ENCODE measurements around the gene NANOS1.

The NANOS1 gene, protein sequence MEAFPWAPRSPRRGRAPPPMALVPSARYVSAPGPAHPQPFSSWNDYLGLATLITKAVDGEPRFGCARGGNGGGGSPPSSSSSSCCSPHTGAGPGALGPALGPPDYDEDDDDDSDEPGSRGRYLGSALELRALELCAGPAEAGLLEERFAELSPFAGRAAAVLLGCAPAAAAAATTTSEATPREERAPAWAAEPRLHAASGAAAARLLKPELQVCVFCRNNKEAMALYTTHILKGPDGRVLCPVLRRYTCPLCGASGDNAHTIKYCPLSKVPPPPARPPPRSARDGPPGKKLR

DNA sequence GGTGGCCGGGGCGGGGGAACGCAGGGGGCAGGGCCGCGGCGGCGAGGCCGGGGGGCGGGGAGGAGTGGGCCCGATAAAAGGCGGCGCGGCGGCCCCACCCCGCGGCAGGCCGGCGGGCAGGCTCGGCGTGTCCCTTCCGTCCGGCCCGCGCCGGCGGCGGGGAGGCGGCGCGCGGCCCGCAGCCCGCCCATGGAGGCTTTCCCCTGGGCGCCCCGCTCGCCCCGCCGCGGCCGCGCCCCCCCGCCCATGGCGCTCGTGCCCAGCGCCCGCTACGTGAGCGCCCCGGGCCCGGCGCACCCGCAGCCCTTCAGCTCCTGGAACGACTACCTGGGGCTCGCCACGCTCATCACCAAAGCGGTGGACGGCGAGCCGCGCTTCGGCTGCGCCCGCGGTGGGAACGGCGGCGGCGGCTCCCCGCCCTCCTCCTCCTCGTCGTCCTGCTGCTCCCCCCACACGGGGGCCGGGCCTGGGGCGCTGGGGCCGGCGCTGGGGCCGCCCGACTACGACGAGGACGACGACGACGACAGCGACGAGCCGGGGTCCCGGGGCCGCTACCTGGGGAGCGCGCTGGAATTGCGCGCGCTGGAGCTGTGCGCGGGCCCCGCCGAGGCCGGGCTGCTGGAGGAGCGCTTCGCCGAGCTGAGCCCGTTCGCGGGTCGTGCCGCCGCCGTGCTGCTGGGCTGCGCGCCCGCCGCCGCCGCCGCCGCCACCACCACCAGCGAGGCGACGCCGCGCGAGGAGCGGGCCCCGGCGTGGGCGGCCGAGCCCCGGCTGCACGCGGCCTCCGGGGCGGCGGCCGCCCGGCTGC lies at the start of gene NANOS1:
NANOS1 (plus strand) TSS at position 102 of the 808 bp plus-strand sequence; CDS start at position 190, 88 bp downstream.
- peak; percentile 19 for DNase-seq

DNA sequence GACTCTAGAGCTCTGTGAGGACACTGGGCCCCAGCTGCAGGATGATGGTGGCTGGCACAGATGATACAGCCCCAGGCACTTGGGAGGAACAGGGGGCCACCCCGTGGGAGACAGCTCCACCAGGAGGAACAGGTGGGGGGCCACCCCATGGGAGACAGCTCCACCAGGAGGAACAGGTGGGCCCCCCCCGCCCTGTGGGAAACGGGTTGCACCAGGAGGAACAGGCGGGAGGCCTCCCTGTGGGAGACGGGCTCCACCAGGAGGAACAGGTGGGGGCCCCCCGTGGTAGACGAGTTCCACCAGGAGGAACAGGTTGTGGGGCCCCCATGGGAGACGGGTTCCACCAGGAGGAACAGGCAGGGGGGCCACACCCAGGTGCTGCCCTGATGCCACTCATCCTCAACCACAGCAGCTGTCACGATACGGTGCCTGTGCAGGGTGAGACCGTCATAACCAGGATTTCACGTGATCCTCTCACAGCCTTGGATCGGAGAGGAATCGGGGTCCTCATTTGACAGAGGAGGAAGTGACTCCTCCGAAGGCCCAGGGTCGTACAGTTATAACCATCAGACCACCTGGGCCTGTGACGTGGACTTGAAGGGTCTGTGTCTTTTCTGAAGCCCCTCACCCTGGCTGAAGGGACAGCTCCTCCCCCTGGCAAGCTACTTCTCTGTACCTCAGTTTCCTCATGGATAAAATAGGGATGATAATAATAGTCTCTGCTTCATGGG lies 49.2 kb upstream of the NANOS1 start:
- DNase-seq, result no peak

DNA sequence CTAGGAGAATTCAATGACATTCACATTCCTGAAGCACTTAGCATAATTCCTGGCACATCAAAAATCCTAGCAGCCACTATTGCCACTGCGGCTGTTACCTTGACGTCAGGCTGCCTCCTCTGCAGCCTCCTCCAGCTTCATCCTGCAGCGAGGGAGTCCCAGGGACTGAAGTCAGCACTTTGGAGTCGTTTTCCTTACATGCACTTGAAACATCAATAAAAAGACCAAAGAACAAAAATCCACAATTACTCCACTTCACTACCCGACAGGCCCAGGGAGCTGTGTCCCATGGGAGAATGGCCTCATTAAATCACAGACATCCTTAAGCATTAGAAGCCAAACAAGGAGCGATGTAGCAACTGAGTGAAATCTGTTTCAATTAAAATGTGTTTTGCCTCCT lies 48.6 kb upstream of the NANOS1 start:
- DNase-seq, result no peak

- DNase-seq, result no peak
Measured at GRCh38 chr10:118981946-118982345, 47.6 kb upstream of the NANOS1 start.

DNA sequence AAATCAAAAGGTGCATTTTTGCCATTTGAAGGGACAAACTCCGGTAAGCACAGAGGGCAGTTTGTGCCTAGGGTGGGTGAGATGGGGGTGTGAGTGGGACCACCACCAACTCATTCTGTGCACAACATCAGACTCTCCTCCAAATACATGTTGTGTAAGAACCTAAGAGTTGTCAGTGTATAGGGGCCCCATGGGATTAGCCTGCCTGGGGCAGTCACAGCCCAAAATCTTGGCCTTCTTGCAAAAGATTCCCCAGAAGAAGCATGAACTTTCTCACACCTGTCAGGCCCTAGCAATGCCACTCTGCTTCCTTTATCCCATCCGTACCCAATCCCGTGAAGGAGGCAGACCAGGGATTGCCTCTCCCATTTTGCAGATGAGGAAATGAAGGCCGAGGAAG lies 47.1 kb upstream of the NANOS1 start:
- no peak for DNase-seq

DNA sequence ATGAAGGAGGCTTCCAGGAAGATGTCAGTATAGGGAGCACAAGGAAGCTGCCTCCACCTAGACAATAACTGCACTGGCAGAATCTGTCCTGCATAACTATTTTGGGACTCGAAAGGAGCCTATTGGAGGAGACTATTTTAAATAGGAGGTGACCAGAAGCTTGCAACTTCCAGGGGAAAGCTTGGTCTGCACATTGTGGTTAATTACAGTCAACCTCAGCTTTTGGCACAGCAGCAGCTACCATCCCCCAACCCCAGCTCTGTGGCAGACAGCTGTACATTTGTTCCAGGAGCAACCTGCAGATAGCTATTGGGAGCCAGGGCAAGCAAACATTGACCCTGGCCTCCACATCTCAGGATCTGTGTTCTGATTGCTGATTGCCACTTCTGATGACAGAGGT lies 46.3 kb upstream of the NANOS1 start:
- peak; percentile 5 for DNase-seq

DNA sequence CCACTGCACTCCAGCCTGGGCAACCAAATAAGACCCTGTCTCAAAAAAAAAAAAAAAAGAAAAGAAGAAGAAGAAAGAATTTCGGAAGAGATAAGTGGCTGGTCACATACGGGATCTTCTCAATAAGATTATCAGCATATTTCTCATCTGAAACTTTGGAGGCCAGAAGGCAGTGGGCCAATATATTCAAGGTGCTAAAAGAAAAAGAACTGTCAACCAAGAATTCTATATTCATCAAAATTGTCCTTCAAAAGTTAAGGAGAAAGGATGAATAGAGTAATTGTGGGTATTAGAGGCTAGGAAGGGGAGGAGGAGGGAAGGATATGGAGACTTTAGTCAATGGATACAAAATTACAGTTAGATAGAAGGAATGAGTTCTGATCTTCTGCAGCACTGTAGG lies 43.9 kb upstream of the NANOS1 start:
- no peak for DNase-seq

- DNase-seq, result no peak
Measured at GRCh38 chr10:118986815-118987790, 42.4 kb upstream of the NANOS1 start.

DNA sequence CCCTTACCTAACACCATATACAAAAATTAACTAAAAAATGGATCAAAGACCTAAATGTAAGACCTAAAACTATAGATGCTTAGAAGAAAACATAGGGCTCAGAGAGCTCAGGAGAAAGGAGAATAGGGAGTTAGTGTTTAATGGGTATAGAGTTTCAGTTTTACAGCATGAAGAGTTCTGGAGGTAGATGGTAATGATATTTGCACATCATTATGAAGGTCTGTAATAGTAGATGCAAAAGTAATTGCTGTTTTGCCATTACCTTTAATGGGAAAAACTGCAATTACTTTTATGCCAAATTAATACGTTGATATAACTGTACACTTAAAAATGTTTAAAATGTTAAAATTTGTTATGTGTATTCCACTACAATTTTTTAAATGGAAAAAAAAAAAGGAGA lies 39.2 kb upstream of the NANOS1 start:
- no peak for DNase-seq

DNA sequence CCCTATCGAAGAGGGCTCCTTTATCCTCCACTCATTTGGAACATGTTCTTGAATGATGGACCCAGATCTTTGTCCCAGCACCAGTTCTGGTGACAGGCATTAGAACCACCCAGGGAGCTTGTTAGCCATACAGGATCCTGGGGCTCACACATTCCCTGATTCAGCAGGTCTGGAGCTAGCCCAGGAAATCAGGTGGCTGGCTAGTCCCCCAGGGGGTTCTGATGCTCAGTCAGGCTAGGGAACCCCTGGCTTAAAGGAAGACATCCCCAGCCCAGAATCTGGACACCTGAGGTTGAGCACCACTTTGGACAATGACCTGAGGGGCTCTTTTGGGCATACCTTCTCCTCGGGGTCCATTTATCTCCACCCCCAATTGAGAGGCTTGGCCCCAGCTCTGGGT lies 37.0 kb upstream of the NANOS1 start:
- no peak for DNase-seq

DNA sequence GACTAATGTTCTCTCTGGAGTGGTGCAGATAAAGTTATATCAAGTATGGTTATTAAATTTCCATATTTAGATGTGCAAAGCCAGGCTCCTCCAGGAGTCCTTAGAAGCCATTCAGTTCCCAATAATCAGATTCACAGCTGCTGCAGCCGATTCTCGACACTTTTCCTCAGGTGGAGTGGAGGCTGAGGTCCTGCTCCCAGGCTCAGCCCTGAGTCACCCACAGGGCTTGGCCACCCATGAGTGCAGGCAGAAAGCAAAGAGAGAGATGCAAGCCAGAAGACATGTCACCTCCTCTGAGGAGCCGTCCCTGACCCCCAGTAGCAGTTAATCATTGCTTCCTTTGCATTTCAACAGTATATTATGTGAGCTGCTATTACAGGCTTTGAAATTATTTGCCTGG lies 36.3 kb upstream of the NANOS1 start:
- DNase-seq, result no peak

DNA sequence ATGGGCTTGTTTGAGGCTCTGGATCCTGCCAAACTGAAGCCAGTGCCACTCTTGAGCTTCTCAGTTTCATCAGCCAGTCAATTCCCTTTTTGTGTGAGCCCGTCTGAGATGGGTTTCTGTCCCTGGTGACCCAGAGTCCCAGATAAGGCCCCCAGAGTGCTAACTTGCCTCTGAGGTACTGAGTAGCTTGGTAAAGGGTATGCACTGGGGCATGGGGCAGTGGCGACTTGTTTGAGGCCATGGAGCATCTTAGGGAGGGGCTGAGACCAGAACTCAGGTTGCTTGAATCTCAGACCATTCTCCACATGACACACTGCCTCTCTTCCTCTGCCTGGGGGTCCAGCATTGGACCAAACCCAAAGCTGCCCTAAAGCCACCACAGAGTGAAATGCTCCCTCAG lies 35.2 kb upstream of the NANOS1 start:
- DNase-seq, result no peak

GRCh38 chr10:118995739-118996138 lies 33.8 kb upstream of the NANOS1 start:
- DNase-seq, result no peak

- DNase-seq, result no peak
Measured at GRCh38 chr10:118997379-118997778, 32.1 kb upstream of the NANOS1 start.

DNA sequence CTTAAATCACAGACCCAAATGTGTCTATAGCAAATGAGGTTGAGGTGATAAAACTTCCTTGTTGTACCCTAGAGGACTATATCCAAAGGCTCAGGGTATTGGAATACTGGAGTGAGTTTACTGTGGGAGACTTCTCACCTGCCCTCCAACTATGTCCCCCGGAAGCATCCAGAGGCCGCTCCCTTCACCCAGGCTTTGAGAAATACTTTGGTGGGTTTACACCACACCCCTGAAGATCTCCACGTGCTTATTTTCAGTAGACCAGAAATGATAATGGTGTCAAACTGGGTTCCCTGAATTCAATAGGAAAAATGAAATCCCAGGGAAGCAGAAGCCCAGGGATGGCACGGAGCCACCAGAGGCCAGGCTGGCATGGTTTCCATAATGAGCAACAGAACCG lies 31.3 kb upstream of the NANOS1 start:
- DNase-seq, result no peak

DNA sequence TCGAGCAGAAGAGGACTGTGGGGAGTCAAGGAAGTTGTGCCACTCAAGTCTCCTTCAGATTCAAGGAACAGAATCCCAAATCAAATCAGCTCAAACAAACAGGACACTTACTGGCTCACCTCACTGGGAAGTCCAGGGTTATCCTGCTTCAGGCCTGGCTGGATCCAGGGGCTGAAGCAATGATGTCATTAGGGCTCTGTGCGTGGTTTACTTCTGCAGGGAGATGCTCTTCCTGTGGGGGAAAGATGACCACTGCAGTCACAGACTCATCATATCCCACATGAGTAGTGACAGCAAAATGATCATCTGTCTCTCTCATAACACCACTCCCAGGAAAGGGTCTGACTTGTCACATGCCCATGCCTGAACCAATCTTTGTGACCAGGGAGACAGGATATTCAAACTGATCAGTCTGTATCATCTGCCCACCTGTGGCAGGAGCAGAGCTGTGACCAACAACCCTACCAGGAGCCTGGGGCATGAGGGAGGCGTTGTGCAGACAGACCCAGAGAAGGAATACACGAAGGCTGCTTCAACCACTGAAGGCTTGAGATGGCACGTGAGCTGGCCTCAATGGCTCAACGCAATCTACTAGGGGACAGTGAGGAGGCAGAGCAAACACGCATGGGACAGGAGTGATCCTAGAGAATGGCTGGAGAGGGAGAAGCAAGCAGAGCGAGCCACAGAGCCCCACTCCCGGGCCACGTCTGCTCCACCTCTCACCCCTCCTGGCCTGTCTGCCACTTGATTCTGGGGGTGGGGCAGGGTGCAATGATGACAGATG lies 27.6 kb upstream of the NANOS1 start:
- no peak for DNase-seq

DNA sequence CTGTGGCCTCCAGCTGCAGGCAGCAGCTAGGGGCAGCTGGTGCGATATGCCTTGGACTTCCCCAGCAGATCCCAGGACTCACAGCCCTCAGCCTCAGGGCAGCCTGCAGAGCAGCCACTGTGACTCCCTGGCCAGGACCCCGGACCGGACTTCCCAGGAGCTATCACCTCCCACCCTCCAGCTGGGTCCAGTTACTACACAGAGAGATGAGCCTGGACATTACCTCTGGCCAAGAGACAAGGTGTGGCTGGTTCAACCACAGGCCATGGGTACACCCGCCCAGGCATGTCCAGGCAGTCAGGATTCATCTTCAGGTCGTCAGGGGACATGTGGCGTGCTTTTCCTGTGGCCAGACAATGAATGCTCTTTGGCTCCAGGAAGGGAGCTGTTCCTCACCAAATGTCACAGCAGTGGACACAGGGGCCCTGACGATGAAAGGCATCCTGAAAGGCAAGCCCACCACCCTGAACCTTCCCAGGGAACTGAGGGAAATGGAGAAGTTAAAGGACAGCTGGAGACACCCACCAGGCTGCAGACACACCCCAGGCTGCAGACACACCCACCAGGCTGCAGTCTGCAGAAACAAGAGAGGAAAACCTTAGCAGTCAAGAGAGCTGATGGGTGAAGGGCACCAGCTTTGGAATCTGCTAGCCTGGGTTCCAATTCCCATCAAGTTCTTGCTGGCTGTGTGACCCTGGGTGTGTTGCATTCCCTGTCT lies 25.8 kb upstream of the NANOS1 start:
- DNase-seq, result no peak

DNA sequence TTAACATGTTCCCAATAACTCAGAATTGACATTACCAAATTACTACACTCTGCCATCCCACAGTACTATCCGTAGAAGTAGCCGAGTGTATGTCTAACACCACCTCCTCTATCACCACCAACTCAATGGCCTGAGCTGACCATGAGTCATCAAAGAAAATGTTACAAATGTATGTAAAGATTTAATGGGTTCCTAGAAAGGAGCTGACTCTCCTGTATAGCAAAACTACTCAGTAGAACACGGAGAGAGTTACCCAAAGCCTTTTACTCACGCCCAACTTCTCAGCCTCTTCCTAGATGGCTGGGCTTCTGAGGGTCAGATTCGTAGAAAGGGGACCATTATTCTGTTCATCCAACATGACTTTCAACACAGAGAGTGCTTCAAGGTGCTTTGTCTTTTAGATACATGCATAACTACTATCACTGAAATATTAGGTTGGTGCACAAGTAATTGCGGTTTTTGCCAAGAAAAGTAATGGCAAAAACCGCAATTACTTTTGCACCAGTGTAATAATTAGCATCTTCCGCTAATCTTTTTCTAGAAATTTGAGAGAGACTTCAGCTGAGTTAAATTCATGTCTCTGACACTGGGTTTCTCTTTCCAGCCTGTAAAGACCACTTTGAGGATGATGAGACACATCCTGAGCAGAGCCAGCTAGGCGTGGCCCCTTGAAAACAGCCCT lies 24.0 kb upstream of the NANOS1 start:
- no peak for DNase-seq

DNA sequence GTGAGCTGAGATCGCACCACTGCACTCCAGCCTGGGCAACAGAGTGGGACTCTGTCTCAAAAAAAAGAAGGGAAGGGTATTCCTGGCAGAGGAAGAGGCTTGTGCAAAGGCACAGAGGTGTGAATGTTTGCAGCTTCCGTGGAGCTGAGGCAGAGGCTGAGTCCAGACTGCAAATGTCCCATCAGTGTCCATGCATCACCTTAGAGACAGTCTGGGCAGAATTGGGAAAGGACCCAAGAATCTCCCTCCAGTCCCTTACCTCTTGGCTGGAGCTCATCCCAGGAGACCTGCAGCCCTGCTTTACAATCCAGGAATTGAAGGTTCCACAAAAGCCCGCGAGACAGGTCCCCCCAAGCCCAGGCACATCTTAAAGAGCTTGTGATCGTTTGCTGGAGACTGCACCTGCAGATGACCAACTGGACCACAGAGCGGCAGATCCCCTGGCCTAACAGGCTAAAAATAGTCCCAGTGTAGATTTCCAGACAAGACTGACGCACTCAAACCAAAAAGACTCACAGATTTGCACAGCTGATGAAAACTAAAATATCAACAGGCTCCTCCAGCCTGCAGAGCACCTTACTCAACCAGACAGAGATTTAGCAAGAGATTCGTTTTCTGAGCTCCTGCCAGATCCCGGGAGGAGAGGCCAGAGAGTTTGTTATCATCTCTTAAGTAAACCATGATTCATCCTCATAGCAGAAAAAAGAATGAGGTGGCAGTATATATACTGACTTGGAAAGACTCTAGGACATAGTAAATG lies 22.9 kb upstream of the NANOS1 start:
- no peak for DNase-seq

GRCh38 chr10:119007211-119007574 lies 22.3 kb upstream of the NANOS1 start:
- peak; percentile 11 for DNase-seq

Data from NCI-H1694 treated with DMSO at 0.1 percent for 48 hours (cell line).